ENCODE results near the gene CEACAM18. TPM values are rescaled to one million over a fixed set of nuclear protein-coding genes. Genes with fewer than 3 reads are reported as not detected.

CEACAM18 gene
- polyA plus RNA-seq, 1 of the 3 experiments (the other 2 are of a cell fraction) = not detected

DNA sequence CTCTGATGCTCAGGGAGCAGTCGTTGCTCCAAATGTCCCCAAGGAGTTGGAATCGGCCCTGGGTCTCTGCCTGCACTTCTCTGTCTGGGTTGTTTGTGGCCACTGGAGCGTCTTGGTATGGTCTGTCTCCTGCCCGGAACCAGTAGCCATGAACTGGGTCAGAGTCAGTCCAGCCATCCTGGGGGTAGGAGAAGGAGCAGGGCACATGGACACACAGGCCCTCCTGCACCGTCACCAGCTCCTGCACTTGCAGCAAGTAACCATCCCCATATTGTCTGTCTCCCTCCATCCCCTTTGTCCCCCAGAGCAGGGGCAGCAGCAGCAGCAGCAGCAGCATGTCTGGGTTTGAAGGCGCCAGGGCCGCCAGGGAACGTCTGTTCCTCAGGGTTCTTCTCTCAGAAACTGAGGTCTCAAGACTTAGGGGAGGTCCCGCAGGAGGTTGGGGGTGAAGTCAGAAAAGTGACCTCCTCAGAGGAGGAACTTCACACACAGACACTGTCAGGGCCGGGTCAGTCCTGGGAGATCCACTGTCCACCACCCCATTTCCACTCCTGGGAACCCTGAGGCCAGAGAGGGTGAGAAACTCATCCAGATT, 20.2 kb upstream of the CEACAM18 start, which contains the start of gene SIGLEC8 (continued):
- TF ChIP-seq, protein P1, sequence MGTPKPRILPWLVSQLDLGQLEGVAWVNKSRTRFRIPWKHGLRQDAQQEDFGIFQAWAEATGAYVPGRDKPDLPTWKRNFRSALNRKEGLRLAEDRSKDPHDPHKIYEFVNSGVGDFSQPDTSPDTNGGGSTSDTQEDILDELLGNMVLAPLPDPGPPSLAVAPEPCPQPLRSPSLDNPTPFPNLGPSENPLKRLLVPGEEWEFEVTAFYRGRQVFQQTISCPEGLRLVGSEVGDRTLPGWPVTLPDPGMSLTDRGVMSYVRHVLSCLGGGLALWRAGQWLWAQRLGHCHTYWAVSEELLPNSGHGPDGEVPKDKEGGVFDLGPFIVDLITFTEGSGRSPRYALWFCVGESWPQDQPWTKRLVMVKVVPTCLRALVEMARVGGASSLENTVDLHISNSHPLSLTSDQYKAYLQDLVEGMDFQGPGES (IDR thresholded peaks at IDR 0.05; ENCODE audit: low read depth, low read length) = no peak
- no peak for TF ChIP-seq POLR2AphosphoS5 (IDR thresholded peaks at IDR 0.05; ENCODE audit: low read depth, low read length)

DNA sequence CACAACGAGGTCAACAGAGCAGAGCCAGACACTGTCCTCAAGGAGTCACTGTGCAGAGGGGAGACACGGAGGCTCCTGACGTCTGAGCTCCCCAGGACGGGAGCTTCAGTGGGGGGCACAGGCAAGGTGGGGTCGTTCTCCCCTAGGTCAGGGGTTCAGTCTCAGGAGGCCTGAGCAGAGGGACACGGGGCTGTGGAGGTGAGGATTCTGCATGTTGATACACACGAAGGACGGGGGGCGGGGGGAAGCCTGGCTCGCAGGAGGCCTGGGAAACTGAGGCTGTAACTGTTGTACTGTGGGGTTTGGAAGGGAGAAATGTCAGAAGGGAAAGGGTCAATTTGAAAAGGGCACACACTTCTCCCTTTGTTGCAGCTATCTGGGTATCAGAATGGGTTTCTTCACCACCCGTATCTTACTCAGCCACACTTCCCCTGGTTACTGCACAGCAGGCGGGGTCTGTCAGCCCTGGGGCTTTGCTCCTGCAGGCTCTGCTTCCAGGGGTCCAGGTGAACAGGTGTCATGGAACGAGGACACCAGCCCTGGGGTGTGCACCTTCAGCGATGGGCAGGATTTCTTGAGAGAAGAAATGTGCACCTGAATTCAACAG, 19.3 kb upstream of the CEACAM18 start:
- H3K9ac ChIP-seq = no peak overlapping the region
- no peaks in the 10 kb centered on the region; a peak in 1 of 4 replicates for H3K4me1 ChIP-seq (ENCODE audit: control insufficient read depth in 1 of 2, insufficient read depth in 2 of 2, low read depth in 1 of 2, low read length in 1 of 2)
- H3K27ac ChIP-seq (ENCODE audit: low read depth in 2 of 2, low read length in 1 of 2) = no peak overlapping the region
- ChIA-PET CTCF (interaction anchor here (7.0 kb wide), 1 partner anchor 15 kb away, joined by 37 read pairs; no protein-coding TSS in a partner anchor), POLR2A (no interaction called here)
- 12% methylated on average over 14 of the region's 14 CpGs for WGBS (ENCODE audit: low lambda C conversion rate)
- H3K27me3 ChIP-seq (ENCODE audit: insufficient read depth) = peaks cover 48% of the 10 kb centered on the region
- H4K20me1 ChIP-seq (ENCODE audit: insufficient read depth) = no peaks in the 10 kb centered on the region
- TF ChIP-seq, protein P2, sequence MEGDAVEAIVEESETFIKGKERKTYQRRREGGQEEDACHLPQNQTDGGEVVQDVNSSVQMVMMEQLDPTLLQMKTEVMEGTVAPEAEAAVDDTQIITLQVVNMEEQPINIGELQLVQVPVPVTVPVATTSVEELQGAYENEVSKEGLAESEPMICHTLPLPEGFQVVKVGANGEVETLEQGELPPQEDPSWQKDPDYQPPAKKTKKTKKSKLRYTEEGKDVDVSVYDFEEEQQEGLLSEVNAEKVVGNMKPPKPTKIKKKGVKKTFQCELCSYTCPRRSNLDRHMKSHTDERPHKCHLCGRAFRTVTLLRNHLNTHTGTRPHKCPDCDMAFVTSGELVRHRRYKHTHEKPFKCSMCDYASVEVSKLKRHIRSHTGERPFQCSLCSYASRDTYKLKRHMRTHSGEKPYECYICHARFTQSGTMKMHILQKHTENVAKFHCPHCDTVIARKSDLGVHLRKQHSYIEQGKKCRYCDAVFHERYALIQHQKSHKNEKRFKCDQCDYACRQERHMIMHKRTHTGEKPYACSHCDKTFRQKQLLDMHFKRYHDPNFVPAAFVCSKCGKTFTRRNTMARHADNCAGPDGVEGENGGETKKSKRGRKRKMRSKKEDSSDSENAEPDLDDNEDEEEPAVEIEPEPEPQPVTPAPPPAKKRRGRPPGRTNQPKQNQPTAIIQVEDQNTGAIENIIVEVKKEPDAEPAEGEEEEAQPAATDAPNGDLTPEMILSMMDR (IDR thresholded peaks at IDR 0.05) = no peak
- TF ChIP-seq FOSL2 (IDR thresholded peaks at IDR 0.05; ENCODE audit: borderline replicate concordance, low read depth) (no peak), POLR2AphosphoS5 (IDR thresholded peaks at IDR 0.05; ENCODE audit: low read depth, low read length) (no peak), SMC3 (IDR thresholded peaks at IDR 0.05; ENCODE audit: low read depth, low read length) (no peak), SIN3A (IDR thresholded peaks at IDR 0.05; ENCODE audit: borderline replicate concordance, low read depth, low read length) (no peak), PBX3 (IDR thresholded peaks at IDR 0.05) (no peak), RXRA (IDR thresholded peaks at IDR 0.05; ENCODE audit: borderline replicate concordance, low read depth) (no peak), RCOR1 (IDR thresholded peaks at IDR 0.05; ENCODE audit: low read length) (no peak), EP300 (IDR thresholded peaks at IDR 0.05; ENCODE audit: borderline replicate concordance in 1 of 2, low read depth in 1 of 2, low read length in 1 of 2) (no peak), ELF1 (IDR thresholded peaks at IDR 0.05) (no peak)
- TF ChIP-seq, protein P3, sequence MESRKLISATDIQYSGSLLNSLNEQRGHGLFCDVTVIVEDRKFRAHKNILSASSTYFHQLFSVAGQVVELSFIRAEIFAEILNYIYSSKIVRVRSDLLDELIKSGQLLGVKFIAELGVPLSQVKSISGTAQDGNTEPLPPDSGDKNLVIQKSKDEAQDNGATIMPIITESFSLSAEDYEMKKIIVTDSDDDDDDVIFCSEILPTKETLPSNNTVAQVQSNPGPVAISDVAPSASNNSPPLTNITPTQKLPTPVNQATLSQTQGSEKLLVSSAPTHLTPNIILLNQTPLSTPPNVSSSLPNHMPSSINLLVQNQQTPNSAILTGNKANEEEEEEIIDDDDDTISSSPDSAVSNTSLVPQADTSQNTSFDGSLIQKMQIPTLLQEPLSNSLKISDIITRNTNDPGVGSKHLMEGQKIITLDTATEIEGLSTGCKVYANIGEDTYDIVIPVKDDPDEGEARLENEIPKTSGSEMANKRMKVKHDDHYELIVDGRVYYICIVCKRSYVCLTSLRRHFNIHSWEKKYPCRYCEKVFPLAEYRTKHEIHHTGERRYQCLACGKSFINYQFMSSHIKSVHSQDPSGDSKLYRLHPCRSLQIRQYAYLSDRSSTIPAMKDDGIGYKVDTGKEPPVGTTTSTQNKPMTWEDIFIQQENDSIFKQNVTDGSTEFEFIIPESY (IDR thresholded peaks at IDR 0.05; ENCODE audit: borderline replicate concordance, low read depth) = no peak
- no peak overlapping the region for H2AFZ ChIP-seq (ENCODE audit: low read depth)
- no peak overlapping the region for H3K4me3 ChIP-seq (ENCODE audit: low read depth in 2 of 2, low read length in 1 of 2)
- no peaks in the 10 kb centered on the region for H3K79me2 ChIP-seq (ENCODE audit: insufficient read depth)
- H3F3A ChIP-seq (replicated peaks; ENCODE audit: insufficient read depth) = no peaks in the 10 kb centered on the region
- no peak for DNase-seq
- H3K36me3 ChIP-seq (replicated peaks in 1 of 2; ENCODE audit: control insufficient read depth in 1 of 2, insufficient read depth in 2 of 2, low read length in 1 of 2) = no peaks in the 10 kb centered on the region
- H3K9me3 ChIP-seq = no peaks in the 10 kb centered on the region
- H3K4me2 ChIP-seq = no peak overlapping the region
- H3K9me2 ChIP-seq = no peaks in the 10 kb centered on the region

Measured in SK-N-SH (cell line).